ENCODE results near the gene NCLN. TPM values are rescaled to one million over a fixed set of nuclear protein-coding genes. Genes with fewer than 3 reads are reported as not detected.
"Not testable (repeated sequence)": the region's sequence is repeated elsewhere in the genome, so short reads cannot be mapped to it uniquely, and the experiment has no call there.

Gene NCLN
- total RNA-seq, 1 donor from 2014 or later, result 80.6 TPM

DNA sequence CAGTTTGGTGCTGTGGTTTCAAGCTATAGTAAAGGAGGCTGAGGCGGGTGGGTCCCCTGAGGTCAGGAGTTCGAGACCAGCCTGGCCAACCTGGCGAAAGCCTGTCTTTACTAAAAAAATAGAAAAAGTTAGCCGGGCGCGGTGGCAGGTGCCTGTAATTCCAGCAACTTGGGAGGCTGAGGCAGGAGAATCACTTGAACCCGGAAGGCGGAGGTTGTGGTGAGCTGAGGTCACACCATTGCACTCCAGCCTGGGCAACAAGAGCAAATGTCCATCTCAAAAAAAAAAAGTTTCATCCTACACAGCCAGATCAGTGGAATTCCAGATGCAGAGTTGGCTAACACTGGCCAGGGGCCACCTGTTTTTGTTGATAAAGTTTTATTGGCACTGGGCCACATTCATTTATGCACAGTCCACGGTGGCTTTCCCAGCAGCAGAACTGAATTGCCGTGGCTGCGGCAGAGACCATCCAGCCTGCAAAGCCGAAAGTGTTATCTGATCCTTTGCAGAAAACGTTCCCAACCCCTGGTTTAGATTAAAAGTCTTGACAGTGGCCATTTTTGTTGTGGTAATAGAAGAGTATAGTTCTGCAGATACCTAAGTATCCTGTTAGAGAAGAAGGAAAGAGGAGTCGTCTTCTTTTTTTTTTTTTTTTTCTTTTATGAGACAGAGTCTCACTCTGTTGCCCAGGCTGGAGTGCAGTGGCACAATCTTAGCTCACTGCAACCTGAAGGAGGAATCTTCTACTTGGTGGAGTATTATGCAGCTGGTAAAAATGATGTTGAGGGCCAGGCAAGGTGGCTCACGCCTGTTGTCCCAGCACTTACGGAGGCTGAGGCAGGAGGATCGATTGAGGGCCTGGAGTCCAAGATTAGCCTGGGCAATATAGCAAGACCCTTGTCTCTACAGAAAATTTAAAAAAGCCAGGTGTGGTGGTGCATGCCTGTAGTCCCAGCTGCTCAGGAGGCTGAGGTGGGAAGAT, 8.7 kb downstream of the NCLN start:
- intact Hi-C loops (cut with micrococcal nuclease), result no loop called here

DNA sequence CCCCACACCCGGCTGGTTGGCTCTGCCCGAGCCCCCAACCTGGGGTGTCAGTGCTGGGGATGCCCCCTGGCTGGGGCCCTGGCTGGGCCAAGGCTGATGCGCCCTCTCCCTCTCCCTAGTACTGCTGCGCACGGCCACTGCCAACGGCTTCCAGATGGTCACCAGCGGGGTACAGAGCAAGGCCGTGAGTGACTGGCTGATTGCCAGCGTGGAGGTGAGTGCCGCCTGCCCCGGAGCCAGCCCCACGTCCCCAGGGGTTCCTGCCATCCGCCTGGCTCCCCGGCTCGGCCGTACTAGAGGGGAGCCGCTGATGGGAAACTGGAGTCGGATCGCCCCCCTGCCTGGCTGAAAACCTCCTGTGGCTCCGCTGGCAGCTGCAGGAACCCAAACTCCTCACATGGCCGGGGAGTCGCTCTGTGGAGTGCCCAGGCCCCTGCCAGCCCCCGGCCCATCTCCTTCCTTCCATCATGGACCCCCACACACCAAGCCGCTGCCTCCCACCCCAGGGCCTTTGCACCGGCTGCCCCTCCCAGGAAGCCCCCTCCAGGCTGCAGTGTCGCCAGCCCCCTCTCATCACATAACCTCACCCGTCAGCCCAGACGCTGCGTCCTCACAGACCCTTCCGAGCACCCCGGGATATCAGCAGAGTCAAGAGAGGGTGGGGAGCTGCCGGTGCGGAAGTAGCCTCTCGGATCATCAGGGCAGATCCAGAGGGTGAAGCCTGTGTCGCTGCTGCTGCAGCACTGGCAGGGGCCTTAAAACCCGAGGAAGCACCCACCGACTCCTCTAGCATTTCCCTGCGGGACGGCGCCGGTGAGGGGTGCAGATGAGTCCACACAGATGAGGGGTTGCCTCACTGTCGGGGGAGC, 10.6 kb downstream of the NCLN start:
- intact Hi-C loops (cut with micrococcal nuclease), result no loop called here

- intact Hi-C loops (cut with micrococcal nuclease), result no loop called here
Observed at GRCh38 chr19:3196933-3197205, 11.1 kb downstream of the NCLN start.

DNA sequence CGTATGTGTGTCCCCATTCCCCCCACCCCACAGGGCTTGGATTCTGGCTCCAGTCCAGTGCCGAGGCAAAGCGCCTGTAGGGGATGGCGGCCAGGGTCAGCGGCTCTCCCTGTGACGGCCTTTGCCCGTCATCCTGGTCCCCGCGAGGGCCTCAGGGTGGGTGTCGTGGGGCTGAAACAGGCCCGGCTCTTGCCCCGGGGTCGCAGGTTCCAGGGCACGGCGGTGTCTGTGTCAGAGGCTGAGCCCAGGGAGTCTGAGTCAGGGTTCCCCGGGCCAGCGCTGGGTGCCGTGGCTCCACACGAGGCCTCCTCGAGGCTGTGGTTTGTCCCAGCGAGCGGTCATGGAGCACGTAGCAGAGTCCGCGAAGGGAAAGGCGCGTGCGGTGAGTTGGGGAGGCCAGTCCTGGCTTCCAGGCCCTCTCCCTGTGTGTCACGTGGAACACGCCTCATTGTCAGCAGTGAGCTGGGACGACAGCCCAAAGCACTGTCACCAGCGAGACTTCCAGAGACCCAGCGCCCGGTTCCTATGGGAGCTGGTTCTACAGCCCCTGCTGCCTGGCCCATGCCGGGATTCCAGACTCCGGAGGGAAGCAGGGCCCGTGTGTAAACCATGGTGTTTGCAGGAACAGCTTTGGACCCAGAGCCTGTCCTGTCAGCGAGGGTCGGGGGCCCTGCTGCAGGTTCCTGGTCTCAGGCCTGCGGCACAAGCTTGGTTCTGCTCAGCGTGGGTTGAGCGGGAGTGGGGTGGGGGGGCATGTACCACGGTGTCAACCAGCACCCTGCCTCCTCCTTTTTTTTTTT, 13.4 kb downstream of the NCLN start:
- intact Hi-C loops (cut with micrococcal nuclease), result no loop called here

DNA sequence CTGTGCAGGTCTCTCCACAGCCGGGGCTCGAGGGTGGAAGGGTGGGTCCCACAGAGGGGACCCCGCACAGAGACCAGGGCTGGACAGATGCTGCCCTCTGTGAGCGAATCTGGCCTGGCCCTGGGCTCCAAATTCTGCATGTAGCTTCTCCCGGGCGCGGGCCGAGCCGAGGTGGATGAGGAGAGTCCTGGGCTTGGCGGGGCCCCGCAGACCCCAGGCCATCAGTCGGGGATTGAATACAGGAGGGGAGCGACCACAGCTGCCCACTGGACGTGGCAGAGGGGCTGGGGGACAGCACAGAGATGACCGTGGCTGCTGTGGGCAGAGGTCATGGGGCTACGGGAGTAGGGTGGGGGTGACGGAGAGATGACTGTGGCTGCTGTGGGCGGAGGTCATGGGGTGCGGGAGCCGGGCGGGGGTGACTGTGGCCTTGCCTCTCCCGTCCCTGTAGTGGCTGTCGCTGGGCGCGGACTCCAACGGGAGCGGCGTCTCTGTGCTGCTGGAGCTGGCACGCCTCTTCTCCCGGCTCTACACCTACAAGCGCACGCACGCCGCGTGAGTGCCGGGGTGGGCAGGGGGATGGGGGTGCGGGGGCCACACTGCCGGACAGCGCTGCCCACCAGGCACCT, 15.5 kb downstream of the NCLN start:
- intact Hi-C loops (cut with micrococcal nuclease), result no loop called here

DNA sequence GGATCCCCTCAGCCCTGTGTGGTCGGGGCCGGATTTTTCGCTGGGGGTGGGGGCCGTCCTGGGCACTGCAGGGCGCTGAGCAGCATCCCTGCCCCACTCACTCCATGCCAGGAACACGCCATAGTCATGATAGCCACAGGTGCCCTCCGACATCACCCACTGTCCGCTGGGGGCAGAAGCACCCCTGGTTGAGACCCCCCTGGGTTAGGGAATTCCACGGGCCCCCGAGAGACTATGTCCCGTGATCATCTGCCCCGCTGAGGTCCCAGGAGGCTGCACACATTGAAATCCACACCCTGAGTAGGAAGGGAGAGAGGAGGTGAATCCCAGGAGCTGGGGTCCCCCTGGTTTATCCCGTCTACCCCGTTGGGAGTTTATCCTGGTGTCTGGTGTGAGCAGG, 16.2 kb downstream of the NCLN start:
- intact Hi-C loops (cut with micrococcal nuclease), result no loop called here

GRCh38 chr19:3202346-3202745, 16.6 kb downstream of the NCLN start:
- intact Hi-C loops (cut with micrococcal nuclease), result no loop called here

DNA sequence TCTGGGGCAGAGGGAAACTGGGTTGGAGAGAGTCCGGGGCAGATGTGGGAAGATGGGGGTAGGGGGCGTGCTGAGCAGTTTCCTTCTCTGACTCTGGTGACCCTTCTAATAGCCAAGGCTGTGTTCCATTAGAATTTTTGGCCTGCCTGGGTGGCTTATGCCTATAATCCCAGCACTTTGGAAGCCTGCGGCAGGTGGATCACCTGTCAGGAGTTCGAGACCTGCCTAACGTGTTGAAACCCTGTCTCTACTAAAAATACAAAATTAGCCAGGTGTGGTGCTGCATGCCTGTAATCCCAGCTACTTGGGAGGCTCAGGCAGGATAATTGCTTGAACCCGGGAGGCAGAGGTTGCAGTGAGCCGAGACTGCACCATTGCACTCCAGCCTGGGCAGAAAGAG, 17.2 kb downstream of the NCLN start:
- intact Hi-C loops (cut with micrococcal nuclease), result not testable (repeated sequence)

- intact Hi-C loops (cut with micrococcal nuclease), result no loop called here
Observed at GRCh38 chr19:3203805-3204645, 18.3 kb downstream of the NCLN start.

DNA sequence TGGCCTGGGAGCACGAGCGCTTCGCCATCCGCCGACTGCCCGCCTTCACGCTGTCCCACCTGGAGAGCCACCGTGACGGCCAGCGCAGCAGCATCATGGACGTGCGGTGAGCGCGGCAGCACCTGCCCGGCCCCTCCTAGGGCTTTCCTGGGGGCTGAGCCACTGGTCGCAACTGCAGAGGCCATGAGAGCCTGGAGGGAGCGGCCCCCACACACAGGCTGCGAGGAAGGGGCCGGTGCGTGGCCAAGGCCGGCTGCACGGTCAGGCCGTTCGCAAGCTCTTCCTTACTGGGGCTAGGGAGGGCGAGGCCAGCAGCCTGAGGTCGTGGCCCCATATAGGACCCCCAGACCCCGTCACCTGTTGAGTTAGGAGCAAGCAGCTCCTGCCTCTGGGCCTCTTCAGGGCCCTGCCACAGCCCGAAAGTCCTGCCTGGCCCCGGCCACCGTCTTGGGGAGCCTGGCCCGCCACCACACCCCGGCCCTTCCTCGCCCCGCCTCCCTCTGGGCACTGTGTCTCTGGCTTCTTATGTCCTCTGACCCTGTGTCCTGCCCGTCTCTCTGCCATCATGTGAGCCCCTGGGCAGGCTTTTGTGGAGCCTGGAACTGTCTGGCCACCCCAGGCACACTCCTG, 19.0 kb downstream of the NCLN start:
- intact Hi-C loops (cut with micrococcal nuclease), result no loop called here

GRCh38 chr19:3206216-3206953, 20.7 kb downstream of the NCLN start:
- intact Hi-C loops (cut with micrococcal nuclease), result no loop called here

- intact Hi-C loops (cut with micrococcal nuclease), result no loop called here
Observed at GRCh38 chr19:3207461-3208242, 21.9 kb downstream of the NCLN start.

GRCh38 chr19:3208317-3209207, 22.8 kb downstream of the NCLN start:
- intact Hi-C loops (cut with micrococcal nuclease), result no loop called here

DNA sequence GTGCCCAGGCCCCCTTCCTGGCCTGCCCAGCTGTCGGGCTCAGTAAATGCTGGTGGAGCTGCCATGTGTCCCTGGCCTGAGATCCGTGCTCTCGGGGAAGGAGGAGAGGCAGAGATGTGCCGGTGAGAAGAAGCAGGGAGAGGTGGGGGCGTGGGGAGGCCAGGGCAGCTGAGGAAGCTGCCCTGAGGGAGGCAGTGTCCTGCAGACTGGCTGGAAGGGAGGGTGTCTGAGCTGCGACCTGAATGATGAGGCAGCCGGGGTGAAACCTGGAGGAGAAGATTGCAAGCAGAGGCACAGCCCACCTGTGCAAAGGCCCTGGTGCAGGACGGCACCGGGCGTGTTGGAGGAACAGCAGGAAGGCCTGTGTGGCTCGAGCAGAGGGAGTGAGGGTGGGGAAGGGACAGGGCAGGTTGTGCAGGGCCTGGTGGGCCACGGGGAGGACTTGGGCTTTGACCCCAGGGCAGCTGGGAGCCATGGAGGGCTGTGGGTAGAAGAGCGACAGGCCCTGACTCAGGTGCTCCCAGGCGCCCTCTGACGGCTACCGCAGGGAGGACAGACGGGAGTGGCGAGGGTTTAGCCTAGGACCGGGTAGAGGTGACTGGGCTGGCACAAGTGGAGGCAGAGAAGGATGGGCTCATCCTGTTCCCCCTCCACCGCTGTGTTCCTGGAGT, 24.8 kb downstream of the NCLN start:
- intact Hi-C loops (cut with micrococcal nuclease), result loop anchor here (1.0 kb wide), 2 partner anchors 134 to 248 kb away; no protein-coding TSS in a partner anchor

GRCh38 chr19:3211191-3211590, 25.5 kb downstream of the NCLN start:
- intact Hi-C loops (cut with micrococcal nuclease), result no loop called here

DNA sequence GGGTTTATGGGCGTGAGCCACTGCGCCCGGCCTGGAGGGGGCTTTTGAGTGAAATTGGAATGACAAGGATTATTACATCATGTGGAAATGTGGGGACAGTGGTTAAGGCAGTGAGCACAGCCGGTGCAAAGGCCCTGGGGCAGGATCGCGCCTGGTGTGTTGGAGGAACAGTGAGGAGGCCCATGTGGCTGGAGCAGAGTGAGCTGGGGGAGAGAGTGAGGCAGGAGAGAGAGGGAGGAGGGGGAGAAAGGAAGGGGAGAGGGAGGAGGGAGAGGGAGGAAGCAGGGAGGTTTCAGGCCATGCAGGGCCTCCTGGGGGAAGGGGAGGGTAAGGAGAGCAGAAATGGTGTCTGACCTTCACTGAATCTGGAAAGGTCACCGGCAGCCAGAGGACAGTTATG, 27.4 kb downstream of the NCLN start:
- intact Hi-C loops (cut with micrococcal nuclease), result no loop called here

- intact Hi-C loops (cut with micrococcal nuclease), result no loop called here
Observed at GRCh38 chr19:3216874-3217273, 31.1 kb downstream of the NCLN start.

Measured in T-helper 1 cell treated with Interleukin-12 subunit alpha and Interleukin-12 subunit beta and Interleukin-4 antibody, amounts not matched to agents 30 ng/mL and 1 ng/mL, for 36 hours (primary cell).